ENCODE data around the gene MAP2K6. TPM values are rescaled to one million over a fixed set of nuclear protein-coding genes. Genes with fewer than 3 reads are reported as not detected.

Gene MAP2K6
- total RNA-seq, 1 experiment from 2014 or later: 43.0 TPM

- H3K9me3 Mint-ChIP-seq: peaks cover 19% of the 10 kb centered on the region
- DNase-seq (ENCODE audit: low spot score): no peak
- ATAC-seq: no peak
- H3K4me1 Mint-ChIP-seq: peaks cover 16% of the 10 kb centered on the region
- H3K4me3 Mint-ChIP-seq: no peak overlapping the region
- CTCF ChIA-PET: interaction anchor here (0.9 kb wide), 1 partner anchor 25 kb away, joined by 4 read pairs; no protein-coding TSS in a partner anchor
- no peak for TF ChIP-seq ZBTB21 (CRISPR knock-in tag; IDR thresholded peaks at IDR 0.05; ENCODE audit: borderline replicate concordance)
- TF ChIP-seq SMAD3 (CRISPR knock-in tag; IDR thresholded peaks at IDR 0.05; ENCODE audit: borderline replicate concordance): no peak
- TF ChIP-seq ZNF138 (CRISPR knock-in tag; conservative IDR thresholded peaks at IDR 0.05): no peak
- TF ChIP-seq E2F5 (CRISPR knock-in tag; IDR thresholded peaks at IDR 0.05): no peak
- TF ChIP-seq IRF1 (CRISPR knock-in tag; IDR thresholded peaks at IDR 0.05): no peak
- TF ChIP-seq RORB (CRISPR knock-in tag; IDR thresholded peaks at IDR 0.05): no peak
- TF ChIP-seq CDX4 (CRISPR knock-in tag; IDR thresholded peaks at IDR 0.05; ENCODE audit: borderline replicate concordance): no peak
- TF ChIP-seq ZNF396 (CRISPR knock-in tag; IDR thresholded peaks at IDR 0.05; ENCODE audit: borderline replicate concordance): no peak
- no peak for TF ChIP-seq E2F4 (CRISPR knock-in tag; IDR thresholded peaks at IDR 0.05; ENCODE audit: borderline replicate concordance, low read depth)
- TF ChIP-seq ESRRA (CRISPR knock-in tag; IDR thresholded peaks at IDR 0.05; ENCODE audit: borderline replicate concordance): no peak
- H3K27me3 Mint-ChIP-seq (ENCODE audit: low read depth): no peaks in the 10 kb centered on the region; the same call in 1 of the 2 replicates
- H3K27ac Mint-ChIP-seq: no peak overlapping the region
- H3K36me3 Mint-ChIP-seq: peaks cover 22% of the 10 kb centered on the region
- POLR2A ChIA-PET: interaction anchor here (1.1 kb wide), 1 partner anchor 127 kb away, joined by 3 read pairs; no protein-coding TSS in a partner anchor
Measured at GRCh38 chr17:69551212-69552010, 136.9 kb downstream of the MAP2K6 start.

- CTCF ChIA-PET: interaction anchor here (1.6 kb wide), 1 partner anchor 30 kb away, joined by 3 read pairs; no protein-coding TSS in a partner anchor
Measured at GRCh38 chr17:69552986-69553667, 138.6 kb downstream of the MAP2K6 start.

More at GRCh38 chr17:69552986-69553667, 138.6 kb downstream of the MAP2K6 start:
- TF ChIP-seq PRRX2 (CRISPR knock-in tag; IDR thresholded peaks at IDR 0.05): no peak
- TF ChIP-seq ATF2 (CRISPR knock-in tag; IDR thresholded peaks at IDR 0.05; ENCODE audit: borderline replicate concordance, low read depth): no peak
- no peak for TF ChIP-seq ZNF396 (CRISPR knock-in tag; IDR thresholded peaks at IDR 0.05; ENCODE audit: borderline replicate concordance)
- no peak for TF ChIP-seq E2F4 (CRISPR knock-in tag; IDR thresholded peaks at IDR 0.05; ENCODE audit: borderline replicate concordance, low read depth)
- H3K36me3 Mint-ChIP-seq: peaks cover 22% of the 10 kb centered on the region
- no peak overlapping the region for H3K4me3 Mint-ChIP-seq
- ATAC-seq (no peak), DNase-seq (ENCODE audit: low spot score) (no peak)
- H3K9me3 Mint-ChIP-seq: peaks cover 19% of the 10 kb centered on the region
- no peak overlapping the region for H3K27ac Mint-ChIP-seq
- H3K4me1 Mint-ChIP-seq: no peaks in the 10 kb centered on the region
- POLR2A ChIA-PET: no interaction called here
- H3K27me3 Mint-ChIP-seq (ENCODE audit: low read depth): no peaks in the 10 kb centered on the region; the same call in 1 of the 2 replicates
